ENCODE data around the gene TIMM8B. TPM values are rescaled to one million over a fixed set of nuclear protein-coding genes. Genes with fewer than 3 reads are reported as not detected.

The TIMM8B gene
- total and polyA plus RNA-seq, 9 of the 15 experiments (the other 6 are each of a cell fraction or from before 2014, with no cell fraction given), result 95.8 to 338 (median 145) TPM

DNA sequence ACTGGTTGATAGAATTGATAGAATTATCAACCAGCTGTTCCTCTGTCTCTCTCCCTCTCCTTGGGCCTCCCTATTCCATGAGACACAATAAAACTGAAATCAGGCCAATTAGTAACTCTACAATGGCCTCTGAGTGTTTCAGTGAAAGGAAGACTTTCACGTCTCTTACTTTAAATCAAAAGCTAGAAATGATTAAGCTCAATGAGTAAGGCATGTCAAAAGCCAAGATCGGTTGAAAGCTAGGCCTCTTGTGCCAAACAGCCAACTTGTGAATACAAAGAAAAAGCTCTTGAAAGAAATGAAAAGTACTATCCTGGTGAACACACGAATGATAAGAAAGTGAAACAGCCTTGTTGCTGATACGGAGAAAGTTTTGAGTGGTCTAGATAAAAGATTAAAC is 29.4 kb downstream of the TIMM8B start:
- Histone ChIP-seq H3K27ac (ENCODE audit: extremely low read depth, low read depth, low read length) (no peak overlapping the region), H3K4me3 (no peak overlapping the region), H3K9ac (ENCODE audit: insufficient read depth in 1 of 2, low read depth in 2 of 2, low read length in 2 of 2) (no peak overlapping the region), H2AFZ (ENCODE audit: low read depth, low read length) (no peak overlapping the region), H3K4me2 (ENCODE audit: insufficient read depth, low read length) (no peak overlapping the region), H4K20me1 (replicated peaks; ENCODE audit: control insufficient read depth, insufficient read depth, low read length) (no peaks in the 10 kb centered on the region), H3K4me1 (replicated peaks in 1 of 2; ENCODE audit: control insufficient read depth in 2 of 2, insufficient read depth in 2 of 2, low read length in 2 of 2) (no peaks in the 10 kb centered on the region), H3K36me3 (ENCODE audit: control insufficient read depth, insufficient read depth, low read length) (peaks cover 89% of the 10 kb centered on the region), H3K79me2 (ENCODE audit: control insufficient read depth, insufficient read depth, low read length) (no peaks in the 10 kb centered on the region), H3K9me3 (replicated peaks; ENCODE audit: control insufficient read depth, insufficient read depth, low read depth, low read length) (no peaks in the 10 kb centered on the region), H3K9me1 (ENCODE audit: control insufficient read depth, insufficient read depth, low read length) (no peaks in the 10 kb centered on the region), H3K27me3 (ENCODE audit: control insufficient read depth in 2 of 2, insufficient read depth in 2 of 2, low read length in 2 of 2) (no peaks in the 10 kb centered on the region)
- TF ChIP-seq KAT8 (IDR thresholded peaks at IDR 0.05; ENCODE audit: low read depth) (no peak), SMAD4 (CRISPR knock-in tag; conservative IDR thresholded peaks at IDR 0.05) (no peak), SRSF7 (optimal IDR thresholded peaks at IDR 0.05; ENCODE audit: low read depth, low read length) (no peak), ELK1 (CRISPR knock-in tag; IDR thresholded peaks at IDR 0.05) (no peak), ZNF436 (CRISPR knock-in tag; IDR thresholded peaks at IDR 0.05) (no peak)
- intact Hi-C loops (cut with micrococcal nuclease) (no loop called here), in situ Hi-C loops (cut with MboI) (no loop called here)
- BruUV-seq (replicated peaks), result TSS peak; percentile 20
- DNase-seq (ENCODE audit: extremely low read depth in 1 of 4, low spot score in 3 of 4) (no peak), FAIRE-seq (no peak), ATAC-seq (no peak)
- CTCF ChIA-PET (ENCODE audit: low intra/inter-chr PET ratio), result no interaction called here
- 78% methylated on average over 4 of the region's 4 CpGs for WGBS (ENCODE audit: insufficient coverage, low coverage, missing lambda C conversion rate)
- POLR2A ChIA-PET, result interaction anchor here (0.6 kb wide), 1 partner anchor 26 kb away, joined by 3 read pairs; no protein-coding TSS in a partner anchor

- Histone ChIP-seq H3K36me3 (ENCODE audit: control insufficient read depth, insufficient read depth, low read length) (peaks cover 86% of the 10 kb centered on the region), H3K4me3 (no peak overlapping the region), H2AFZ (ENCODE audit: low read depth, low read length) (no peak overlapping the region), H3K4me1 (replicated peaks in 1 of 2; ENCODE audit: control insufficient read depth in 2 of 2, insufficient read depth in 2 of 2, low read length in 2 of 2) (no peaks in the 10 kb centered on the region), H4K20me1 (replicated peaks; ENCODE audit: control insufficient read depth, insufficient read depth, low read length) (no peaks in the 10 kb centered on the region), H3K27me3 (ENCODE audit: control insufficient read depth in 2 of 2, insufficient read depth in 2 of 2, low read length in 2 of 2) (no peaks in the 10 kb centered on the region), H3K27ac (ENCODE audit: extremely low read depth, low read depth, low read length) (no peak overlapping the region), H3K9ac (ENCODE audit: insufficient read depth in 1 of 2, low read depth in 2 of 2, low read length in 2 of 2) (no peak overlapping the region), H3K9me3 (replicated peaks; ENCODE audit: control insufficient read depth, insufficient read depth, low read depth, low read length) (no peaks in the 10 kb centered on the region), H3K79me2 (ENCODE audit: control insufficient read depth, insufficient read depth, low read length) (peaks cover 28% of the 10 kb centered on the region), H3K4me2 (ENCODE audit: insufficient read depth, low read length) (no peak overlapping the region), H3K9me1 (ENCODE audit: control insufficient read depth, insufficient read depth, low read length) (no peaks in the 10 kb centered on the region)
- intact Hi-C loops (cut with micrococcal nuclease), result no loop called here
- ChIA-PET CTCF (ENCODE audit: low intra/inter-chr PET ratio) (no interaction called here), POLR2A (no interaction called here)
- in situ Hi-C loops (cut with MboI), result no loop called here
- no peak for ATAC-seq
- DNase-seq (ENCODE audit: extremely low read depth in 1 of 4, low spot score in 3 of 4), result no peak
- TF ChIP-seq LARP7 (IDR thresholded peaks at IDR 0.05) (no peak), ZNF263 (CRISPR knock-in tag; IDR thresholded peaks at IDR 0.05; ENCODE audit: borderline replicate concordance) (no peak), SPI1 (IDR thresholded peaks at IDR 0.05; ENCODE audit: borderline replicate concordance, low read depth, low read length) (no peak), ZBTB1 (CRISPR knock-in tag; IDR thresholded peaks at IDR 0.05; ENCODE audit: borderline replicate concordance, low read depth) (no peak), GMEB1 (CRISPR knock-in tag; IDR thresholded peaks at IDR 0.05) (no peak)
- TF ChIP-seq, protein P1, sequence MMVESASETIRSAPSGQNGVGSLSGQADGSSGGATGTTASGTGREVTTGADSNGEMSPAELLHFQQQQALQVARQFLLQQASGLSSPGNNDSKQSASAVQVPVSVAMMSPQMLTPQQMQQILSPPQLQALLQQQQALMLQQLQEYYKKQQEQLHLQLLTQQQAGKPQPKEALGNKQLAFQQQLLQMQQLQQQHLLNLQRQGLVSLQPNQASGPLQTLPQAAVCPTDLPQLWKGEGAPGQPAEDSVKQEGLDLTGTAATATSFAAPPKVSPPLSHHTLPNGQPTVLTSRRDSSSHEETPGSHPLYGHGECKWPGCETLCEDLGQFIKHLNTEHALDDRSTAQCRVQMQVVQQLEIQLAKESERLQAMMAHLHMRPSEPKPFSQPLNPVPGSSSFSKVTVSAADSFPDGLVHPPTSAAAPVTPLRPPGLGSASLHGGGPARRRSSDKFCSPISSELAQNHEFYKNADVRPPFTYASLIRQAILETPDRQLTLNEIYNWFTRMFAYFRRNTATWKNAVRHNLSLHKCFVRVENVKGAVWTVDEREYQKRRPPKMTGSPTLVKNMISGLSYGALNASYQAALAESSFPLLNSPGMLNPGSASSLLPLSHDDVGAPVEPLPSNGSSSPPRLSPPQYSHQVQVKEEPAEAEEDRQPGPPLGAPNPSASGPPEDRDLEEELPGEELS (CRISPR knock-in tag; IDR thresholded peaks at IDR 0.05; ENCODE audit: borderline replicate concordance), result no peak
- FAIRE-seq, result no peak
- WGBS (ENCODE audit: insufficient coverage, low coverage, missing lambda C conversion rate), result 86% methylated on average over 3 of the region's 3 CpGs
- no TSS peak for BruUV-seq (replicated peaks)
Measured at GRCh38 chr11:112051768-112052167, 34.8 kb downstream of the TIMM8B start.
